Brain microvascular endothelial cell (primary cell): ENCODE results near the gene TBC1D23.
"Not testable (repeated sequence)": the region's sequence is repeated elsewhere in the genome, so short reads cannot be mapped to it uniquely, and the experiment has no call there.

Experiments used
- DNase-seq: peaks from one replicate; pipeline ENCODE4 v3.0.0-alpha.2; 2020
- H3K27ac ChIP-seq: fragments of 250-450 bp; sonication (Bioruptor Pico); 2 replicates; pipeline ENCODE4 v1.5.1; 2020; ENCODE audit warnings: mild to moderate bottlenecking, moderate library complexity
- H3K27me3 ChIP-seq: fragments of 250-450 bp; sonication (Bioruptor Pico); replicated peaks from 2 replicates; pipeline ENCODE4 v1.5.1; 2020; ENCODE audit warnings: mild to moderate bottlenecking
- H3K36me3 ChIP-seq: fragments of 250-450 bp; sonication (Bioruptor Pico); replicated peaks from 2 replicates; pipeline ENCODE4 v1.5.1; 2020; ENCODE audit warnings: mild to moderate bottlenecking
- H3K4me3 ChIP-seq: 2 replicates; pipeline ENCODE4 v1.5.1; 2011; ENCODE audit warnings: low read depth, mild to moderate bottlenecking, control low read depth, low read length, moderate library complexity
- CTCF ChIP-seq: IDR thresholded peaks from 2 replicates; pipeline ENCODE4 v1.5.1; 2011; ENCODE audit warnings: low read depth, mild to moderate bottlenecking, moderate library complexity, low read length, control low read depth, inconsistent platforms; ENCODE audit errors: missing control alignments
- in situ Hi-C: cut with HindIII; loops from 2 replicates; pipeline ENCODE4 v1.10.0; 2017; ENCODE audit warnings: low sequenced_read_pairs, low pct_ligation_motif_present

TBC1D23 gene

GRCh38 chr3:100225193-100225592, 35.6 kb upstream of the TBC1D23 start:
- Histone ChIP-seq H3K27me3 (no peaks in the 10 kb centered on the region), H3K27ac (no peak overlapping the region), H3K36me3 (no peaks in the 10 kb centered on the region), H3K4me3 (no peak overlapping the region)
- in situ Hi-C loops = no loop called here
- DNase-seq = no peak
- TF ChIP-seq CTCF = no peak

GRCh38 chr3:100225883-100226282, 34.9 kb upstream of the TBC1D23 start:
- Histone ChIP-seq H3K4me3 (no peak overlapping the region), H3K27ac (no peak overlapping the region), H3K36me3 (no peaks in the 10 kb centered on the region), H3K27me3 (no peaks in the 10 kb centered on the region)
- TF ChIP-seq CTCF = no peak
- in situ Hi-C loops = no loop called here
- DNase-seq = no peak

- no peaks in the 10 kb centered on the region for H3K36me3 ChIP-seq
- no peak overlapping the region for H3K27ac ChIP-seq
- no peak for TF ChIP-seq CTCF
- no peaks in the 10 kb centered on the region for H3K27me3 ChIP-seq
- H3K4me3 ChIP-seq = no peak overlapping the region
- in situ Hi-C loops = no loop called here
- peak; percentile 28 for DNase-seq
Observed at GRCh38 chr3:100226712-100227429, 33.9 kb upstream of the TBC1D23 start.

GRCh38 chr3:100227511-100227921, 33.3 kb upstream of the TBC1D23 start:
- no peaks in the 10 kb centered on the region for H3K27me3 ChIP-seq
- H3K4me3 ChIP-seq = no peak overlapping the region
- no peak for DNase-seq
- in situ Hi-C loops = no loop called here
- no peak overlapping the region for H3K27ac ChIP-seq
- H3K36me3 ChIP-seq = no peaks in the 10 kb centered on the region
- no peak for TF ChIP-seq CTCF

- no peak for TF ChIP-seq CTCF
- no peak for DNase-seq
- H3K36me3 ChIP-seq = no peaks in the 10 kb centered on the region
- H3K27me3 ChIP-seq = no peaks in the 10 kb centered on the region
- in situ Hi-C loops = no loop called here
- no peak overlapping the region for H3K4me3 ChIP-seq
- H3K27ac ChIP-seq = no peak overlapping the region
Observed at GRCh38 chr3:100228247-100228646, 32.5 kb upstream of the TBC1D23 start.

GRCh38 chr3:100229188-100229587, 31.6 kb upstream of the TBC1D23 start:
- H3K27ac ChIP-seq, H3K27me3 ChIP-seq, H3K4me3 ChIP-seq, DNase-seq, in situ Hi-C loops, H3K36me3 ChIP-seq: not testable (repeated sequence)
